GM18867 (cell line): Measurements from ENCODE around the gene MEIOC.
"Not testable (repeated sequence)": the region's sequence is repeated elsewhere in the genome, so short reads cannot be mapped to it uniquely, and the experiment has no call there.

Experiments
- ATAC-seq: cut with Tn5 transposase; IDR thresholded peaks from one replicate; pipeline ENCODE4 v1.9.1; 2021; ENCODE audit warnings: mild to moderate bottlenecking, moderate library complexity; ENCODE audit not compliant: unreplicated experiment

MEIOC gene

GRCh38 chr17:44655983-44656710 is at the start of gene MEIOC:
TSS of gene MEIOC (plus strand) at chr17:44656468. CDS start at chr17:44656614, 146 bp downstream.
- ATAC-seq = no peak

GRCh38 chr17:44606658-44607057 is 49.6 kb upstream of the MEIOC start:
- no peak for ATAC-seq

DNA sequence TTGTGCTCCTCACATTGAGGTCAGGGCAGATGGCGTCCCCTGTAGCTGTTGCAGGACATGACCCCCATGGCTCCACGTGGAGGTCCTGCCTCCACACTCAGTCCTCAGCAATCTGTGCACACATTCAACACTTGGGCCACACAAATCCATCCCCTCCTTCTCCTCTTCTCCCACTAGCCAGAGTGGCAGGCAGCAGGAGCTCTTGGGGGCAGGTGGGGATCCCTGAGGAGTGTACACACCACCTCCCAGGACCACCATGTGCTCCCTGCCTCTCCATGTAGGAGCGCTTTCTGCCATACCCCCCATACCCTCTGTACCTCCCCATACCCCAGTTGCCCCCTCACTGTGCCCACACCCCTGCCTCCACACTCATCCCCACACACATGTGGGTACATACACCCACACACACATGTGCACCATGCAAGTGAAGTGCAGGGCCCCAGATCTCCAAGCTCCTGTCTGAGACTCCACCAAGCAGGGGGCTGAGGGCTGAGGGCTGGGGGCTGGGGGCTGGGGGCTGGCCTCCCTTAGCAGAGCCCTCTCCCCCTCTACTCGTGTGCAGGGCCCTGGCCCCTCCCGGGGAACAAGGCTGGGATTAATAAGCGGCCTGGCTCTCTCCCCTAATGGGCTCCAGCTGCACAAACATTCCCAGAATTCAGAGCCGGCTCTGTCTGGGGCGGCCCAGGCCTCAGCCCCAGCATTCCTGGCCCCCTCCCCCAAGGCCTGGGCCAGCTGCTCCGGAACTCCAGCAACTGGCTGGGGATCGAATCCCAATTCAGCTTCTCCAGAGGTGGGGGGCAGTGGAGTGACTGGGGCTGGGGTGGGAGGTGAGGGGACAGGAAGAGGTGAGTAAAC is 48.2 kb upstream of the MEIOC start:
- no peak for ATAC-seq

GRCh38 chr17:44608727-44609435 is 47.4 kb upstream of the MEIOC start:
- no peak for ATAC-seq

DNA sequence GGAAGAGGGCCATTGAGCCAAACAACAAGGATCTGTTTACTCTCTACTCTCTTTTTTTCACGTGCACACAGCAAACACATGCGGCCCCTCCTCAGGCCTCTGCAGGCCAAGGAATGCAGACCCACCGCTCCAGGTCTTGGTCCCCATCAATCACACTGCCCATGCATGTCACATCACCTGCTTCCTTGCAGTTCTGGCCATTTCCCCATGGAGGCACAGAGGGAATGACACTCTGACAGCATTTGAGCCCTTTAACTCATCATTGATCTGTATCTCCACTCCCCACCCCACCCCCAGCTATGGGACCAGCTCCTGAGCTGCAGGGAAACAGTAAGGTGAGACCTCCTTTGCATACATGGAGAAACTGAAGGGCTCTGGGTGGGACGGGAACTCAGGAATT is 45.9 kb upstream of the MEIOC start:
- ATAC-seq = no peak

DNA sequence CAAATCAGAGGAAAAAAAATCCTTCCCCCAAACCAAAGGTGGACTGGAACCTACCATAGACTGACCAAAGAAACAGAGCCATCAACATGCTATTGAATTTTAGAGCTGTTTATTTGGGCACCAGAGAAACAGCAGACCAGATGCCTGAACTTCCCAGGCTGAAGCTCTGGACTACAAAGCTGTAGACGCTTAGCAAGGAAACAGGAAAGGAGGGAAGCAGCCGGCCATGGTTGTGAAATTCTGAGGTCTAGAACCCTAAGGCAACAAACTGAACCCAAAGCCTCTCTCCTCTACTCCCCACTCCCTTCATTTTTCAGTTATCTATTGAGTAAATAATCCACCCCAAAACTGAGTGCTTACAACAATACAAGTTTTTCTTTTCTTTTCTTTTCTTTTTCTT is 45.4 kb upstream of the MEIOC start:
- no peak for ATAC-seq

GRCh38 chr17:44614862-44615261 is 41.4 kb upstream of the MEIOC start:
- ATAC-seq = no peak

DNA sequence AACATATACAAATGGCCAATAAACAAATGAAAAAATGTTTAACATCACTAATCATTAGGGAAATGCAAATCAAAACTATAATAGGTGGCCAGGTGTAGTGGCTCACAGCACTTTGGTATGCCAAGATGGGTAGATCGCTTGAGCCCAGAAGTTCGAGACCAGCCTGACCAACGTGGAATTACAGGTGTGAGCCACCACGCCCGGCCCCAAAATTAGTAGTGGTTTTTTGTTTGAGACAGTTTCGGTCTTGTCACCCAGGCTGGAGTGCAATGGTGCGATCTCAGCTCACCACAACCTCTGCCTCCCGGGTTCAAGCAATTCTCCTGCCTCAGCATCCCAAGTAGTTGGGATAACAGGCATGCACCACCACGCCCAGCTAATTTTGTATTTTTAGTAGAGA is 37.6 kb upstream of the MEIOC start:
- not testable (repeated sequence) for ATAC-seq

GRCh38 chr17:44623070-44623725 is 33.1 kb upstream of the MEIOC start:
- no peak for ATAC-seq

GRCh38 chr17:44627513-44628242 is 28.6 kb upstream of the MEIOC start:
- no peak for ATAC-seq

DNA sequence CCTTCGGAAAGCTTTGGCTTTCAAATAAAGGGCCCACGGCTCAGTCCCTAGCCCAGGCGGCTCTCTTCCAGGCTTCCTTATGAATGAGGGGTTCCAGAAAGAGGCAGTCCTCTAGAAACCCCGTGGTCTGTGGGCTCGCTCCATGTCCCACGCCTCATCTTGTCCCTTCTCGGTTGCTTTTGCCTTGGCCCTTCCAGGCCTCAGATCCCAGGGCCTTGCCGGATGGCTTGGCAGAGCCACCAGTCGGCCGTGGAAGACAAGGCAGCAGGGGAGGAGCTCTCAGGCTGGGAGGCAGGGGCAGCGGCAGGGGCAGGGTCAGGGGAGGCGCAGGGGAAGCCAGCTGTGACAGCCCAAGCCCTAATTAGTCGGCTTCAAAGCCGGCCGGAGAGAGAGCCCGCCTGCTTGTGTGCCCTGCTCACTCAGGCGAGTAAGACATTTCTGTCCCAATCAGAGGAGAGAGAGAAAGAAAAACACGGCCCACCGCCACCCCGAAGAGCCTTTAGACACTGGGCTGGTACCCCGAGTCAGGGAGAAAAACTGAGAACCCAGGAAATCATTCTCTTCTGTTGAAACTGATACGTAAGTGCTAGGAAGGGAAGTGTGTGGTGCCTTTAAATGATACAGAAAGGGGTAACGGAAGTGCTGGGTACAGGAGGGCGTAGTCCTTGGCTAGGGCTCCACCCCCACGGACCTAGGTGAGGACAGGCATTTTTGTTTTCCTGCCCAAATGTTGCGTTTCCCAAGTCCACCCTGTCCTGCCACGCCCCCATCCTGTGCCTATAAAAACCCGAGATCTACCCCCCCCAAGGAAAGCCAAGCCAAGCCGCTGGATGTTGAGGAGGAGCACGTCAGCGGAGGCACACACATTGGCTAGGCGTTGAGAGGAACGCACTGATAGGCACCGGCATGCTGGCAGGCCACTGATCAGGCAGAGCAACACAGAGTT is 27.8 kb upstream of the MEIOC start:
- ATAC-seq = peak; percentile 47

GRCh38 chr17:44629314-44629713 is 27.0 kb upstream of the MEIOC start:
- no peak for ATAC-seq

DNA sequence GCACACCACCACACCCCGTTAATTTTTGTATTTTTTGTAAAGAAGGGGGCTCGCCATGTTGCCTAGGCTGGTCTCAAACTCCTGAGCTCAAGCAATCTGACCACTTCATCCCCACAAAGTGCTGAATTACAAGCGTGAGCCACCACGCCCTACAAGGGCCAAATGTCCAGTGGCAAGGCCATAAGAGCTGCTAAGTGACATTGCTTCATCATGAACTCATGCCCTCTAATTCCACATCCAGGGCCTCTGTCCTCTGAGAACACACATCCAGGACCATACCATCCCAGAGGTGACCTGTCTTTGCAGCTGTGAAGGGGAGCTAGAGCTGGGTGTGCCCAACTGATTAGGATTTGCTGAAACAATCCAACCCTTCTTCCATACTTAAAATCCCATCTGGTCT is 25.6 kb upstream of the MEIOC start:
- ATAC-seq = no peak

DNA sequence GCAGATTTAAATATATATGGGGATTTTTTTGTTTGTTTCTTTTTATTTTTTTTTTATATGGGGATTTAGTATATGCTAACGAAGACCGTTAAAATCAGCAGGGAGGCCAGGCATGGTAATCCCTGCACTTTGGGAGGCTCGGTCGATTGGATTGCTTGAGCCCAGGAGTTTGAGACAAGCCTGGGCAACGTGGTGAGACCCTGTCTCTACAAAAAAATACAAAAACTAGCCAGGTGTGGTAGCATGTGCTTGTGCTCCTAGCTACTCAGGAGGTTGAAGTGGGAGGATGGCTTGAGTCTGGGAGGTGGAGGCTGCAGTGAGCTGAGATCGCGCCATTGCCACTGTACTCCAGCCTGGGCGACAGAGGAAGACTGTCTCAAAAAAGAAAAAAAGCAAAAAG is 22.3 kb upstream of the MEIOC start:
- ATAC-seq = no peak

DNA sequence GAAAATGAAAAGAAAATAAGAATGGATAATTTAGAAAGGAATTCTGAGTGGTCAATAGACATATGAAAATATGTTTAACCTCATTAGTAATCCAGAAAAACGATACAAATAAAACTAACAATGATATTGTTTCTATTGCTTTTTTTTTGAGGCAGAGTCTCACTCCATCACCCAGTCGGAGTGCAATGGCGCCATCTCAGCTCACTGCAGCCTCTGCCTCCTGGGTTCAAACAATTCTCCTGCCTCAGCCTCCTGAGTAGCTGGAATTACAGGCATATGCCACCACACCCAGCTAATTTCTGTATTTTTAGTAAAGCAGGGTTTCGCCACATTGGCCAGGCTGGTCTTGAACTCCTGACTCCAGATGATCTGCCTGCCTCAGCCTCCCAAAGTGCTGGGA is 21.9 kb upstream of the MEIOC start:
- not testable (repeated sequence) for ATAC-seq

- no peak for ATAC-seq
These were observed 19.7 kb upstream of the MEIOC start for GRCh38 chr17:44636562-44636961.

- no peak for ATAC-seq
These were observed 19.2 kb upstream of the MEIOC start for GRCh38 chr17:44637066-44637465.

- ATAC-seq = no peak
These were observed 13.4 kb upstream of the MEIOC start for GRCh38 chr17:44642834-44643233.

- no peak for ATAC-seq
These were observed 10.9 kb upstream of the MEIOC start for GRCh38 chr17:44645341-44645740.
